Heart left ventricle (tissue), 16 donors: ENCODE data around the gene TCERG1. TPM values are rescaled to one million over a fixed set of nuclear protein-coding genes. Genes with fewer than 3 reads are reported as not detected.

Experiments
- ATAC-seq, 4 donors: fragments of 200-7000 bp; cut with Tn5 transposase; one replicate each; pipeline ENCODE4 v1.9.1; 2020 to 2022; ENCODE audit warnings: moderate library complexity in 4 of 4, mild to moderate bottlenecking in 3 of 4, moderate number of reproducible peaks in 1 of 4
- DNase-seq, 5 donors: peaks; one replicate each; pipeline ENCODE4 v3.0.0-alpha.2; 2020
- H3K27ac ChIP-seq, 12 donors: fragments of 200-600 bp; sonication (generic) in 4 of 12; one replicate each; pipeline versions ENCODE4 v1.5.0 to v1.8.0; 2016 to 2022; ENCODE audit warnings: mild to moderate bottlenecking in 2 of 12
- H3K27me3 ChIP-seq, 9 donors: fragments of 200-600 bp; sonication (generic) in 2 of 9; one replicate each; pipeline versions ENCODE4 v1.5.1 to v1.8.0; 2016 to 2022; ENCODE audit warnings: mild to moderate bottlenecking in 3 of 9
- H3K36me3 ChIP-seq, 9 donors: fragments of 200-600 bp; sonication (generic) in 2 of 9; one replicate each; pipeline versions ENCODE4 v1.5.0 to v1.8.0; 2018 to 2022; ENCODE audit warnings: mild to moderate bottlenecking in 2 of 9
- H3K4me1 ChIP-seq, 12 donors: fragments of 200-600 bp; sonication (generic) in 4 of 12; one replicate each; pipeline versions ENCODE4 v1.5.0 to v1.8.0; 2016 to 2022; ENCODE audit warnings: mild to moderate bottlenecking in 3 of 12
- H3K4me3 ChIP-seq, 12 donors: fragments of 200-600 bp; sonication (generic) in 4 of 12; one replicate each; pipeline versions ENCODE4 v1.5.0 to v1.8.0; 2017 to 2022; ENCODE audit warnings: mild to moderate bottlenecking in 9 of 12, moderate library complexity in 4 of 12
- H3K9me3 ChIP-seq, 12 donors: fragments of 200-600 bp; sonication (generic) in 4 of 12; one replicate each; pipeline versions ENCODE4 v1.5.0 to v1.8.0; 2016 to 2022; ENCODE audit warnings: mild to moderate bottlenecking in 1 of 12
- POLR2A ChIP-seq, 2 donors: fragments of 450-650 bp; IDR thresholded peaks; one replicate each; pipeline ENCODE4 v1.6.1; 2017; ENCODE audit warnings: antibody characterized with exemption in 2 of 2, mild to moderate bottlenecking in 2 of 2, moderate library complexity in 2 of 2
- WGBS, 4 donors: extraction: QIAGEN DNeasy Blood & Tissue Kit in 2 of 4; methylation state at CpG; one replicate each; pipeline versions ENCODE4 v1.1.5 to v1.1.7; 2013 to 2018; 5-methylcytosine and 5-hydroxymethylcytosine counted together
- intact Hi-C, 10 donors: fragments of 100-400 bp; cut with DNase I; formaldehyde crosslinking; loops; one replicate each; pipeline versions ENCODE4 v1.11.1 to v1.14.2; 2022
- polyA plus RNA-seq, 2 donors: library from polyadenylated mRNA; stranded (reverse); fragments of 200-250 nt; gene quantifications; one replicate each; pipeline ENCODE4 v1.2.3, GENCODE V29; 2013
- total RNA-seq, 9 donors: library from RNA; depleted of rRNA in 2 of 9; stranded (reverse); fragments of >200 nt in 2 of 9; fragmentation: NEBNext Ultra II Directional in 3 of 9; extraction: Animal tissue kit (Norgen Biotek cat#: 25700) in 3 of 9; gene quantifications; one replicate each; pipeline versions ENCODE4 v1.1.0 to v1.2.4, GENCODE V29; 2016 to 2023
- TF ChIP-seq, protein P1 (sequence below), 12 donors: fragments of 200-600 bp; sonication (generic) in 4 of 12; IDR thresholded peaks; one replicate each; pipeline versions ENCODE4 v1.5.0 to v1.8.0; 2018 to 2022; ENCODE audit warnings: antibody characterized with exemption in 12 of 12, mild to moderate bottlenecking in 5 of 12
- donor health status: ischemic (EF 13 %, LVEDD 7.1; RV severe dilation, severe dysfunction).
- donor health status: healthy with polysubstance abuse.
- donor health status: DM: no; HTN: yes; CAD: no.
- donor health status: DM: no; HTN: no; CAD: no.
- donor health status: ischemic (EF 25% LVEDD 6.9; RV normal size, moderate dysfunction).
- donor health status: ischemic (EF 25% LVEDD 5.7; RV mildly dilated, moderate dysfunction).
- donor health status: healthy.
- donor health status: DM: yes; HTN: yes; CAD: no.
- donor health status: ischemic (EF 35%, LVEDD 5.7; RV mildly dilated, moderate dysfunction).
- donor health status: nonischemic (EF 11% LVEDD 7.7; RV severe dilation, severe dysfunction).
- donor health status: DM: yes; HTN: yes; CAD: no.
- donor health status: PGD.
- donor health status: ischemic (EF 29% LVEDD 5.4; RV normal size, mild dysfunction).
- donor health status: nonischemic (EF 23%, LVEDD 6.1; RV moderate dilation, normal function).

TCERG1 gene
- total and polyA plus RNA-seq, 11 donors = 13.8 to 28.7 (median 21.6) TPM

DNA sequence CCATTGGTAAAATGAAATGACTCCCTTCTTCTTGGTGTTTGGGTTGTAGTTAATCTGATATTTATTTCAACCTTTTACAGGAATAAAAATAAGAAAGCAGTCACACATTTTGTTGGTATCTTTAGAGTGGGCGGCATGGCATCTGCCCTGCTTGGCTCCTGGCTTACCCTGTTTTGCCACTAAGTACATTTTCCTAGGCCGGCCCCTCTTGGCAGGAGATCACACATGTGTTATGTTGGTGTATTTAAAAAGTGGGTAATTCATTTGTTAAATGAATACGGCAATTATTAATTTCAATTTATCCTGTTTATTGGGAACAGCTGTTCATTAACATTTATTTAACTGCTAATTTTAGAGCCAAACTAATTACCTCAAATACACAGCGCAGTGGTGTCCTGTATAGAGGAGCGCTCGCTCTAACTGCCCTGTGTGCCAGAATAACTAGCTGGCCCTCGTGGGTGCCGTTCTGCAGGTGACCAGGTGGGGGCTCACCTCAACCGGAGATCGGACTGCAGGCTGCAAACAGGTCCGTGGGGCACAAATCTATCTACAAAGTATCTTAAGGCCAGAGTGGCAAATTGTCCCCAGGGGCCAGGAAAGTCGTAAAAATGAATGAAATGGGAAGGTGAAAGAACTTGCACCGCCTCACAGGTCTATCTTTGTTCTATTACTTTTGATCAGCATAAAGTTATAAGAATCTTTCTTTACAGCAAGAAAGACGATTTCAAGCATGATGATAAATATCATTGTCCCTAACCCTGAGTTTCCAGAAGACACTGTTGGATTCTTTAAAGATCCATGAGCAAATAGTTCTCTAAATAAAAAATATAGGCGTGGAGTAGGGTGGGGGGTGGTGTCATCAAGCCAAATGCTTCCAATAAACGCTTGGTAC, 95.1 kb downstream of the TCERG1 start:
- Histone ChIP-seq H3K27ac (no peak overlapping the region), H3K36me3 (no peaks in the 10 kb centered on the region), H3K9me3 (no peaks in the 10 kb centered on the region), H3K27me3 (peaks cover 0 to 4% (median 0%) of the 10 kb centered on the region in 9 donors), H3K4me3 (no peak overlapping the region), H3K4me1 (peaks cover 0 to 8% (median 0%) of the 10 kb centered on the region in 12 donors)
- peak; percentile 51 to 76 (median 59) for DNase-seq
- 27 to 32% (median 29%) methylated on average over 16 of the region's 16 CpGs for WGBS, 4 donors
- TF ChIP-seq, protein P1, sequence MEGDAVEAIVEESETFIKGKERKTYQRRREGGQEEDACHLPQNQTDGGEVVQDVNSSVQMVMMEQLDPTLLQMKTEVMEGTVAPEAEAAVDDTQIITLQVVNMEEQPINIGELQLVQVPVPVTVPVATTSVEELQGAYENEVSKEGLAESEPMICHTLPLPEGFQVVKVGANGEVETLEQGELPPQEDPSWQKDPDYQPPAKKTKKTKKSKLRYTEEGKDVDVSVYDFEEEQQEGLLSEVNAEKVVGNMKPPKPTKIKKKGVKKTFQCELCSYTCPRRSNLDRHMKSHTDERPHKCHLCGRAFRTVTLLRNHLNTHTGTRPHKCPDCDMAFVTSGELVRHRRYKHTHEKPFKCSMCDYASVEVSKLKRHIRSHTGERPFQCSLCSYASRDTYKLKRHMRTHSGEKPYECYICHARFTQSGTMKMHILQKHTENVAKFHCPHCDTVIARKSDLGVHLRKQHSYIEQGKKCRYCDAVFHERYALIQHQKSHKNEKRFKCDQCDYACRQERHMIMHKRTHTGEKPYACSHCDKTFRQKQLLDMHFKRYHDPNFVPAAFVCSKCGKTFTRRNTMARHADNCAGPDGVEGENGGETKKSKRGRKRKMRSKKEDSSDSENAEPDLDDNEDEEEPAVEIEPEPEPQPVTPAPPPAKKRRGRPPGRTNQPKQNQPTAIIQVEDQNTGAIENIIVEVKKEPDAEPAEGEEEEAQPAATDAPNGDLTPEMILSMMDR (IDR thresholded peaks at IDR 0.05) = peak; percentile 60 to 81 (median 74)
- TF ChIP-seq POLR2A (IDR thresholded peaks at IDR 0.05) = no peak
- intact Hi-C loops = loop anchor here (1.0 to 5.0 kb wide), 6 partner anchors 423 to 645 kb away; no protein-coding TSS in a partner anchor
- ATAC-seq = peak in 3 of 4 donors; percentile 73 to 87 (median 86)

DNA sequence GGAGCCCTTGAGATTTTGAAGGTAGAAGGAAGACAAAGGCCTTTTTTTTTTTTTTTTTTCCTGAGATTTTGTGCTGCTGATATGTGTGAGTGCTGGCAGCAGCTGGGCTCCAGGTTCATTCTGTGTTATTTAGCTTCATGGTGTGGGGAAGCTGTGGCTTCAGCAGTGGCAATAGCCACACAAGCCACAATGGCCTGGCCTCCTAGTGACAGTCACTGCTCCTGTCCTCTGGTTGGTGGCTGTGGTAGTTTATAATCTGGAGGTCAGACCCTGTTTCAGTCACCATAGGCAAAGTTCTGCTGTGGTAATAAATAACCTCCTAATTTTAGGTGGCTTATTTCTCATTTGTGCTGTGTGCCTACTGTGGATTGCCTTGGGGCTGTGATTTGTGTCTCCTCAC, 97.1 kb downstream of the TCERG1 start:
- DNase-seq (no peak), ATAC-seq (no peak)
- no peak for TF ChIP-seq POLR2A (IDR thresholded peaks at IDR 0.05)
- TF ChIP-seq, protein P1 (IDR thresholded peaks at IDR 0.05) = no peak
- Histone ChIP-seq H3K27ac (no peak overlapping the region), H3K27me3 (peaks cover 0 to 4% (median 0%) of the 10 kb centered on the region in 9 donors), H3K9me3 (no peaks in the 10 kb centered on the region), H3K36me3 (no peaks in the 10 kb centered on the region), H3K4me3 (no peak overlapping the region), H3K4me1 (peaks cover 0 to 8% (median 0%) of the 10 kb centered on the region in 12 donors)
- intact Hi-C loops = loop anchor here in 7 of 10 donors (5.0 kb wide), 2 partner anchors 423 to 643 kb away; no protein-coding TSS in a partner anchor

DNA sequence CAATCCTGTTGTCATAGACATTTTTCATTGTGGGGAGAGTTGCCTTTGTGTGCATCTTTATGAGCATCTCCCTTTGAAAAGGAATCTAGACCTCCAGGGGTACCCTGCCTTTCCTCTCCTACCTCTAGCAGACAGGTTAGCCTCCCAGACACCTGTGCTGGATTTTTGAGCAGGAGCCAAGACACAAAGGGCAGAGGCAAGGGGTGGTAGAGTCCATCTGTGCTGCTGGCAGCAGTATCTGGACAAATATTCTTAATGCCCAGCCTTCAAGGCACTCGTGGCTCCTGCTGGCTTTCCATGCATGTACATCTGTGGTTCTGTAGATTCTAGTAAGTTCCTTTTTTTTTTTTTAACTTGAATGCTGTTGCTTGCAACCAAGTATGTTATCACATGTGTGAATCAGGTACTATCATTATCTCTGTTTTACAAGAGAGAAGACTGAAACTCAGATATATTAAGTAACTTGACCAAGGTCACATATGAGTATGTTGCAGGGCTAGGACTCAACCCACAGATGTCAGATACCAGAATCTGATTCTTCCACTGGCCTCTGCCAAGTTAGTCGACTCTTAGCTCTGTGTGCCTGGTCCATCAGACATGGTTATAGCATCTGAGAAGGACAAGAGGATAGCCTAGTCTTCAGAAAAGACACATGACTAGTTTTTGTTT, 101.8 kb downstream of the TCERG1 start:
- intact Hi-C loops = no loop called here
- H3K4me1 ChIP-seq = no peaks in the 10 kb centered on the region
- WGBS, 4 donors = 45 to 55% (median 46%) methylated on average over 2 of the region's 2 CpGs

More for the DNA sequence above, 101.8 kb downstream of the TCERG1 start:
- Histone ChIP-seq H3K27ac (no peak overlapping the region), H3K9me3 (no peaks in the 10 kb centered on the region), H3K27me3 (peaks cover 0 to 10% (median 0%) of the 10 kb centered on the region in 9 donors), H3K4me3 (no peak overlapping the region), H3K36me3 (no peaks in the 10 kb centered on the region)
- no peak for DNase-seq
- TF ChIP-seq, protein P1 (IDR thresholded peaks at IDR 0.05) = no peak
- TF ChIP-seq POLR2A (IDR thresholded peaks at IDR 0.05) = no peak
- no peak for ATAC-seq
